Endothelial cell (in vitro differentiated cells): Measurements from ENCODE around the gene SLC22A12. TPM values are rescaled to one million over a fixed set of nuclear protein-coding genes. Genes with fewer than 3 reads are reported as not detected.

Experiments
- DNase-seq: peaks from one replicate; pipeline ENCODE4 v3.0.0; 2021; ENCODE audit warnings: low spot score
- H3K27ac Mint-ChIP-seq: one replicate; pipeline ENCODE4 v1.8.0; 2021; ENCODE audit warnings: mixed read lengths, inconsistent platforms; ENCODE audit not compliant: unreplicated experiment
- H3K27me3 Mint-ChIP-seq: one replicate; pipeline ENCODE4 v1.8.0; 2021; ENCODE audit warnings: mild to moderate bottlenecking, moderate library complexity, mixed read lengths, inconsistent platforms; ENCODE audit not compliant: unreplicated experiment
- H3K36me3 Mint-ChIP-seq: one replicate; pipeline ENCODE4 v1.8.0; 2021; ENCODE audit warnings: mild to moderate bottlenecking, low read depth, mixed read lengths, inconsistent platforms; ENCODE audit not compliant: unreplicated experiment
- H3K4me1 Mint-ChIP-seq: one replicate; pipeline ENCODE4 v1.8.0; 2021; ENCODE audit warnings: mild to moderate bottlenecking, mixed read lengths, inconsistent platforms; ENCODE audit not compliant: unreplicated experiment
- H3K4me3 Mint-ChIP-seq: one replicate; pipeline ENCODE4 v1.8.0; 2021; ENCODE audit warnings: mild to moderate bottlenecking, mixed read lengths, inconsistent platforms; ENCODE audit not compliant: unreplicated experiment
- H3K9me3 Mint-ChIP-seq: one replicate; pipeline ENCODE4 v1.8.0; 2021; ENCODE audit warnings: mixed read lengths, inconsistent platforms; ENCODE audit not compliant: unreplicated experiment
- total RNA-seq: library from RNA; stranded (reverse); fragmentation: NEBNext Ultra II Directional; extraction: Animal tissue kit (Norgen Biotek cat#: 25700); gene quantifications from one replicate; pipeline ENCODE4 v1.2.1, GENCODE V29; 2021; ENCODE audit not compliant: unreplicated experiment
- TF ChIP-seq, protein P1 (sequence below): fragments of 200-600 bp; sonication (generic); IDR thresholded peaks from one replicate; pipeline ENCODE4 v1.5.0; 2021; ENCODE audit warnings: antibody characterized with exemption; ENCODE audit not compliant: unreplicated experiment

The SLC22A12 gene
- total RNA-seq, 1 donor from 2014 or later, result not detected

GRCh38 chr11:64619811-64620380, 28.9 kb downstream of the SLC22A12 start:
- H3K4me1 Mint-ChIP-seq, result peaks cover 6% of the 10 kb centered on the region
- H3K36me3 Mint-ChIP-seq, result peaks cover 4% of the 10 kb centered on the region
- no peak for DNase-seq
- peak overlapping the region; percentile 30 for H3K27ac Mint-ChIP-seq
- peaks cover 17% of the 10 kb centered on the region for H3K27me3 Mint-ChIP-seq
- no peaks in the 10 kb centered on the region for H3K9me3 Mint-ChIP-seq
- TF ChIP-seq, protein P1, sequence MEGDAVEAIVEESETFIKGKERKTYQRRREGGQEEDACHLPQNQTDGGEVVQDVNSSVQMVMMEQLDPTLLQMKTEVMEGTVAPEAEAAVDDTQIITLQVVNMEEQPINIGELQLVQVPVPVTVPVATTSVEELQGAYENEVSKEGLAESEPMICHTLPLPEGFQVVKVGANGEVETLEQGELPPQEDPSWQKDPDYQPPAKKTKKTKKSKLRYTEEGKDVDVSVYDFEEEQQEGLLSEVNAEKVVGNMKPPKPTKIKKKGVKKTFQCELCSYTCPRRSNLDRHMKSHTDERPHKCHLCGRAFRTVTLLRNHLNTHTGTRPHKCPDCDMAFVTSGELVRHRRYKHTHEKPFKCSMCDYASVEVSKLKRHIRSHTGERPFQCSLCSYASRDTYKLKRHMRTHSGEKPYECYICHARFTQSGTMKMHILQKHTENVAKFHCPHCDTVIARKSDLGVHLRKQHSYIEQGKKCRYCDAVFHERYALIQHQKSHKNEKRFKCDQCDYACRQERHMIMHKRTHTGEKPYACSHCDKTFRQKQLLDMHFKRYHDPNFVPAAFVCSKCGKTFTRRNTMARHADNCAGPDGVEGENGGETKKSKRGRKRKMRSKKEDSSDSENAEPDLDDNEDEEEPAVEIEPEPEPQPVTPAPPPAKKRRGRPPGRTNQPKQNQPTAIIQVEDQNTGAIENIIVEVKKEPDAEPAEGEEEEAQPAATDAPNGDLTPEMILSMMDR, result no peak
- H3K4me3 Mint-ChIP-seq, result no peak overlapping the region

GRCh38 chr11:64620381-64620971, 29.5 kb downstream of the SLC22A12 start:
- Mint-ChIP-seq H3K4me1 (peaks cover 6% of the 10 kb centered on the region), H3K4me3 (no peak overlapping the region)

DNA sequence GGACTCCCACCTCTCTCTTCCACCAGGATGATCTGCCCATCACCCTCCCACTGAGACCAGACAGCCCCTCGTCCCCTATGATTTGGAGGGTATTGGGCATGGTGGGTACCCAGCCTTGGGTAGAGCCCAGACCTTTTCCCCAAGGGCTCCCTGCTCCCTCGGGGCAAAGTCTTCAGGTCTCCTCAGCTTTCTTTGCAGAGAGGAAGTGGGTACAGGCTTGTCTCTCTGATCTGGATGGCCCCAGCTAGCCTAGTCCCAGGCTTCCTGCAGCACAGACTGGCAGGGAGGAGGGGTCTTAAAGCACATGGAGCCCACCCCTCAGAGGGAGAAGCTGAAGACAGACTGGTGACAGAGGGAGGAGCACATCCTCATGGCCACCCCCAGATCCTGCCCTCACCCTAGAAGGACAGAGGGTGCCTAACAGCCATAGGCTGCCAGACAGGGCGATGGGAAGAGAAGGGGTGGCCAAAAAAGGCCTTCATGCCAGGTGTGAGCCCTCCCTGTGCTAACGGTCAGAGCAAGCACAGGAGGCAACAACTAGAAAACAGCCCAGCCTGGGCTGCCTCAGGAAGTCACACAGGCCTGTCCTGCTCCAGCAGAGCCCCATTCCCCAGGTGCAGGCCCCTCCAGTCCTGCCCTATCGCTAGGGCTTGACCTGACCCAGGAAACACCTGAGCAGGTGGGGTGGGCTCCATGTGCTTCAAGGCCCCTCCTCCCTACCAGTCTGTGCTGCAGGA, 30.4 kb downstream of the SLC22A12 start:
- no peak overlapping the region for H3K27ac Mint-ChIP-seq
- no peak overlapping the region for H3K4me3 Mint-ChIP-seq
- H3K36me3 Mint-ChIP-seq, result peaks cover 4% of the 10 kb centered on the region
- DNase-seq, result no peak
- H3K4me1 Mint-ChIP-seq, result peaks cover 12% of the 10 kb centered on the region
- H3K27me3 Mint-ChIP-seq, result peaks cover 12% of the 10 kb centered on the region
- TF ChIP-seq, protein P1, result no peak
- H3K9me3 Mint-ChIP-seq, result no peaks in the 10 kb centered on the region

More at GRCh38 chr11:64620381-64620971, 29.5 kb downstream of the SLC22A12 start:
- TF ChIP-seq, protein P1, result no peak
- H3K27me3 Mint-ChIP-seq, result peaks cover 15% of the 10 kb centered on the region
- no peak for DNase-seq
- no peaks in the 10 kb centered on the region for H3K9me3 Mint-ChIP-seq
- H3K36me3 Mint-ChIP-seq, result peaks cover 4% of the 10 kb centered on the region
- H3K27ac Mint-ChIP-seq, result no peak overlapping the region

- no peak overlapping the region for H3K4me3 Mint-ChIP-seq
- H3K9me3 Mint-ChIP-seq, result no peaks in the 10 kb centered on the region
- H3K27me3 Mint-ChIP-seq, result peaks cover 14% of the 10 kb centered on the region
- peaks cover 4% of the 10 kb centered on the region for H3K36me3 Mint-ChIP-seq
- DNase-seq, result no peak
- TF ChIP-seq, protein P1, result no peak
- H3K27ac Mint-ChIP-seq, result no peak overlapping the region
- peaks cover 14% of the 10 kb centered on the region for H3K4me1 Mint-ChIP-seq
Measured at GRCh38 chr11:64622681-64623080, 31.7 kb downstream of the SLC22A12 start.
